Measurements from ENCODE around the gene AMN.

Gene AMN

GRCh38 chr14:102965971-102966655 lies 43.6 kb downstream of the AMN start:
- DNase-seq (ENCODE audit: low read depth in 2 of 2) = no peak

DNA sequence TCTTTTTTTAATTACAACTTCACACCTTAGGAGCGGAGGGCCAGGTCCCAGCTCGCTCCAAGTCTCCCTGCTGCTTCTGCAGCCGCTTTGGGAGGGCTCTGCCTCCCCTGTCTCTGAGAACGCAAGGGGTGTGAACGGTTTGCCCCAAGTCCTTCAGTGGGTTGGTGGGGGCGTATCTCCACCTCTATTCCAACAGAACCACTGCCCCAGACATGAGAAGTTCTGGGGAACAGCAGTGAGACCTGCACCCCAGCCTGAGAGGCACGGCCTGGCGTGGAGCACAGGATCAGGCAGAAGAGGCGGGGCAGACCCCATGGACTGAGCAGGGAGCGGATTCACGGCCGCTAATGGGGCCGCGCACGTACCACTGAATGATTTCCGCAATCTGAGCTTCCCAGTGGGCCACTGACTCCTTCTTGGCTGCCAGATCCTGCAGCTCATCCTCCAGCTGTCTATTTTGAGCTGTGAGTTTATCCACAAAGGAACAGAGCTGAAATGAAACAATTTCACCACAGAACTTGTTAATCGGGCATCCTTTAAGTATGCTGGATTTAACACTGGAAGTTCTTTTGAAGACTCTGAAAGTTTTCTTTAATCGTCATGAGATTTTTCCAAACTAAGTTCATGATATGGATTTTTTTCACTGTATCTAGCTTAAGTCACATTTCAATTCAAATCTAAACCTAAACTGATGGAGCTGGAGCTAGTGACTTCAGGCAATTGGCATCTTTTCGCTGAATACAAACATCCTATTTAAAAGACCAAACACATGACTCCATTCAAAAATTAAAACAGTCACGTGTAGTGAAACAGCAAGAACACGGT lies 44.4 kb downstream of the AMN start:
- no peak for DNase-seq (ENCODE audit: low read depth in 2 of 2)

GRCh38 chr14:102967506-102967795 lies 45.0 kb downstream of the AMN start:
- DNase-seq (ENCODE audit: low read depth in 2 of 2) = no peak

DNA sequence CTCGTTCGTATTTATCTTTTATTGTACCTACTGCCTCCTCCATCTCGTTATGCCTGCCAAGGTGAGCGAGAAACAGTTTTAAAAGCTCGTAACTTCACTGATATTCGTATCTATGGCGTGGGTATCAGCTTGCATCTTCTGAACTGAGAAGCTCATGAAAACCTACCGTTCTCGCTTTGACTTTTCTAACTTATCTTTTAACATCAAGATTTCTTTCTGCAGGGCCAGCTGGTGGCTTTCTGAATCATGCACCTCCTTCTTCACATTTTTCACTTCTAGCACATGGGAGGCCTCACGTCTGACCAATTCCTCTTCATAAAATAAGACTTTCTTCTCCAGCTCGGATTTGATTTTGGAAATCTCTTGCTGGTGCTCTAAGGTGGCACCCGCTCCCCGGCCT lies 45.8 kb downstream of the AMN start:
- no peak for DNase-seq (ENCODE audit: low read depth in 2 of 2)

DNA sequence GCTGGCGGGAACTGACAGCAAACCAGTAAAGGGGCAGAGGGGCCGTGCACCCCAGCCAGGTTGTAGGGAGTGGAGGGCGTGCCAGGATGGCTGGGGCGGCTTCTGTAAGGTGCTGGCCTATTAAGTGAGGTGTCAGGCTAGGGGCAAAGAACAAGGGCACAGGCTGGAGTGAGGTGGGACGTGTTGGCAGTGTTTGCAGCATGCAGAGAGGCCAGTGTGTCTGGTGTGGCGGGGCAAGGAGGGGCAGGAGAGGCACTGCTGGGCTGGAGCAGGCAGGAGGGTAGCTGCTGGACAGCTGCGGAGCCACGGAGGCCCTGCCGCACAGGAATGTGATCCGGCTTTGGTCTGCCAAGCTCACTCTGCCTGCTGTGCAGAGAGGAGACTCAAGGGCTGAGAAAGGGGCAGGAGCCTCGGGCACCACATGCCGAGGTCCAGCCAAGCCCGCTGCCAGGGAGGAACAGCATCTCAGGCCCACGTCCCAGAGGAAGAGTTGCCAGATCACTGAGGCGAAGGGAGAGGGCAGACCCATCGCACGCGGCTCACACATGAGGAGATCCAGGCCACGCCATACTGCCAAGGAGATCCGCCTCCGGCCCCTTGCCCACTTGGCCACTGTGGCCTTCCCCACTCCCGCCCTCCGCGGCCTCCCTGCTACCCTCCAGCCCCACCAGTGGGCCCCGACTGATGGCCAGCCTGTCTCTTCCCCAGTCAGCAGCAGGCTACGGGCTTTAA lies 46.8 kb downstream of the AMN start:
- no peak for DNase-seq (ENCODE audit: low read depth in 2 of 2)

- DNase-seq (ENCODE audit: low read depth in 2 of 2) = no peak
Measured at GRCh38 chr14:102969901-102970300, 47.4 kb downstream of the AMN start.

- no peak for DNase-seq (ENCODE audit: low read depth in 2 of 2)
Measured at GRCh38 chr14:102970496-102970895, 48.0 kb downstream of the AMN start.

- no peak for DNase-seq (ENCODE audit: low read depth in 2 of 2)
Measured at GRCh38 chr14:102971314-102971713, 48.9 kb downstream of the AMN start.

- no peak for DNase-seq (ENCODE audit: low read depth in 2 of 2)
Measured at GRCh38 chr14:102971836-102972606, 49.6 kb downstream of the AMN start.

DNA sequence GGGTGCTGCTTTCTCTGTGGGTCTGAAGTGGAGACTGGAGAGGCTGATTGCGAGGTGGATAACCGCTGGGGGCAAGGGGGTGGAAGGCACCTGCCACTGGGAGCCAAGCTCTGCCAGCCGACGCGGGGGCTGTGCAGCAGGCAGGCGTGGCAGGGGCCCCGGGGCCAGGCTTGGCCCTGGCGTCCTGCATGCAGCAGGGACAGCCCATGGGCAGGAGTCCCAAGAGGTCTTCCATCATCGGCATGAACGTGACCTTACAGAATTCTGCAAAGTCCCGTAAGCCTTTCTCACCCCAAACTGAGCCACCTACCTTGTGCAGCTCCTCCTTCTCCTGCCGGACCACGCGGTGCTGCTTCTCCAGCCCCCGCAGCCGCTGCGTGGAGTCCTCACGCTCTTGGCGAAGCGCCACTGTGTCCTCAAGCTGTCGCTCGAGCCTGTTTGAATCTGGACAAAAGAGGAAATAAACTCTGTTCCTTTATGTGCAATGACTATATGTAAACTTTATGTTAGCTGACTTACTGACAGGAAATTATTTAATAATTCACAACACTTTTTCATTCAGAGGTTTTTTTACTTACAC lies 51.3 kb downstream of the AMN start:
- no peak for DNase-seq (ENCODE audit: low read depth in 2 of 2)

DNA sequence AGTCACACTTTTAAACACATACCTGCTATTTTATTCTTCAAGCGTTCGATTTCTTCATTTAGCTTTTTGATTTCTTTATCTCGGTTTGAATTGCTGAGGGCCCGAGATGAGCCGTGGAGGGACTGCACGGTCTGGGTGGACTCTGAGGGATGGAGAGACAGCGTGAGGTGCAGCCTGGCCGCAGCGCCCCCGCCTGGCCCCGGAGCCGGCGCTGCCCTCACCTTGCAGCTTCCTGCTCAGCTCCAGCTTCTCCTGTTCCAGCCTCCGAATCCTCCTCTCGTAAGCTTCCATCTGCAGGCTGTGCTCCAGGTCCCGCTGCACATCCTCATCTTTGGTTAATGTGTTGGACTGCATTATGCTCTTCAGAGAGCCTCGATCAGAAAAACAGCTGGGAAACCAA lies 53.2 kb downstream of the AMN start:
- DNase-seq (ENCODE audit: low read depth in 2 of 2) = no peak

- DNase-seq (ENCODE audit: low read depth in 2 of 2) = no peak
Measured at GRCh38 chr14:102977475-102977874, 55.0 kb downstream of the AMN start.

GRCh38 chr14:102979406-102979805 lies 56.9 kb downstream of the AMN start:
- DNase-seq (ENCODE audit: low read depth in 2 of 2) = no peak

DNA sequence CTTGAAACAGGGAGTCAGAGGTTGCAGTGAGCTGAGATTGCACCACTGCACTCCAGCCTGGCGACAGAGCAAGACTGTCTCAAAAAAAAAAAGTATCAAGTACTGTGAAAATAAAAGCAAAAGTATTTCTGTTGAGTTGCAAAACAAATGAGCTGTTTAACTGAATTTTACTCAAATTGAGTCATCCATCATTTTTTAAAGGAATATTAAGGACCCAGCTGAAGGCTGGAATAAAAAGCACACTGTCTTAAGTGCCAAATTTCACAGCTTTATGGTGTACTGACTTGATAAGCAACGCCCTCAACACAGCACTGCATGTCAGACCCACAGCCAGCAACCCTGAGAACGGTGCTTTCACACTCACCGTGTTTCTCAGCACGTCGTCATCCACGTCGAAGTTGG lies 57.9 kb downstream of the AMN start:
- no peak for DNase-seq (ENCODE audit: low read depth in 2 of 2)

Measured in fibroblast of skin of left quadriceps (primary cell).